GM21737 (cell line): ENCODE data around the gene BMP6.

ENCODE experiments used
- ATAC-seq: cut with Tn5 transposase; IDR thresholded peaks from one replicate; pipeline ENCODE4 v1.9.1; 2021; ENCODE audit warnings: mild to moderate bottlenecking, moderate library complexity; ENCODE audit not compliant: unreplicated experiment

BMP6 gene

GRCh38 chr6:7821426-7821825 lies 95.5 kb downstream of the BMP6 start:
- ATAC-seq, result no peak

GRCh38 chr6:7823552-7823951 lies 97.7 kb downstream of the BMP6 start:
- ATAC-seq, result no peak

DNA sequence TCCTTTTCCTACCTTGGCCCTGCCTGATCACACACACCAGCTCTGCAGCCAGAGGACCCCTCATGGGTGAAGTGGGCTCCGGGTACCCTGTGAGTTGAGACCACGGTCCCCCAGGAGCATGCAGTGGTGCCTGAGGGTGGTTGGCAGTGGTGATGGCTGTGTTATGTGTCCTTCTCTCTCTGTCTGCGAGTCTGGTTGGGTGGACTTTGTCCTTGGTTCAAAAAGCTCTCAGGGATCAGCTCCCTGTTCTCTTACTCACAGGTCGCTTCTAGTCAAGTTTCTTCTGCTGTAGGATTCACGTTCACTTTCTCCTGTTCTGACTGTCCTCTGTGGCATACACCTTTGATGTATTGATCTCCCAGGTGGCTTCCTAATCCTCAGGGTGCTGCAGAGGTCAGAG lies 100.1 kb downstream of the BMP6 start:
- ATAC-seq, result no peak

DNA sequence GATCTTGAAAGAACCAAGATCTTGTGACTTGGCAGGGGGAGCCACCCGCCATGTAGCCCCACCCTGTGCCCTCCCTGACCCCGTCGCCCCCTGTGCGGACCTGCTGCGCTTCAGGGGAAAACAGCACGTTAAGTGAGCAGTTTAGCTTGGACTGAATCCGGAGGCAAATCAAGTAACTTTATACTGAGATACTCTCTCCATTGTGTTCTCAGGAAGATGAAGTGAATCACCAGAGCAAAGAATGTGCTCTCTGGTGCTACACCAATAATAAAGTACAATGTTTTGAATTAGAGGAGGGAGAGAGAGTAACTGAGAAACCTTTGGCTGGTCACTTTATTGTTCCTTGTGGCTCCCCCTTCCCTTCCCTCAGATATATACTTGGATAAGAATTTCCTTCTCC lies 101.2 kb downstream of the BMP6 start:
- ATAC-seq, result no peak

DNA sequence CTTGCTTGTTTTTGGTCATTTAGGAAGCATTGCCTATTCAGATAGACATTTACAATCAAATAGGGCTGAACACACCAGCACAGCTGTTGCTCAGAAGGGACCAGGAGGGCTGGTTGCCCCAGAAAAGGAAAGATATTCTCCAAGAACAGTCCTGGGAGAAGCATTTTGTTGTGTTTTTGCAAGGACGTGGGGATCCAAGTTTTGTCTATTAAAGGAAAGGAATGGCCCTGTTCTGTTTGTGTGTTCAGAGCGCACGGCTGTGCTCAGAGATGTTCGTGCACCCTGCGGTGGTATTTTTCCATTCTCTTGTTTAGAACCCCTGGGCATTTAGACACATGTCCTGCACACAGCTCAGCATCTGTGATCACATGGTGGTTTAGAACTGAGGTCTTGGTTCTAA lies 102.2 kb downstream of the BMP6 start:
- ATAC-seq, result no peak

- no peak for ATAC-seq
Observed at GRCh38 chr6:7832904-7833750, 107.2 kb downstream of the BMP6 start.

GRCh38 chr6:7833751-7834070 lies 107.8 kb downstream of the BMP6 start:
- ATAC-seq, result no peak

DNA sequence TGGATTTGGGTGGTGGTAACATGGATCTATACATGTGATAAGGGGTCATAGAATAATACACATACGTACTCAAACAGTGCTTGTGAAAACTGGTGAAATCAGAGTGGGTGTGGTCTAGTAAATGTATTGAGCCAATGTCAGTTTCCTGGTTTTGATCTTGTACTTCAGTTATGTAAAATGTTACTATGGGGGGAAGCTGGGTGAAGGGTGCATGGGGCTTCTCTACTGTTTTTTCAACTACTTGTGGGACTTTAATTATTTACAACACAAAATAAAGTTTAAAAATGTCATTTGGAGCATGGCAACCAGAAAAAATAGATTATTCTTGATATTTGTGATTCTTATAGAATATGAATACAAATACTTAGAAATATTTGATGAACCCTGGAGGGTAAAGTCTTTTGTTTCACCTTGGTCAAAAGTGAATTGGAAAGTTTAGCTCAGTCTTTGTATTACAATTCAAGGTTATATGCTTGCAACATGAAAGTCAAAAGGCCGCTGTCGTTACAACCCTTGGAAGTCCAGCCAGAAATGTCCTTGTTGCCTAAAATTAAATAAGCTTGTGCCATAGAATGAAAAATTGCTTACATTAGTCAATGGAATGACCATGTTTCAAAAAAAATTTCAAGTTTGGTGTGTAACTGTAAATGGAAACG lies 110.6 kb downstream of the BMP6 start:
- ATAC-seq, result no peak

GRCh38 chr6:7841781-7842468 lies 116.0 kb downstream of the BMP6 start:
- no peak for ATAC-seq

DNA sequence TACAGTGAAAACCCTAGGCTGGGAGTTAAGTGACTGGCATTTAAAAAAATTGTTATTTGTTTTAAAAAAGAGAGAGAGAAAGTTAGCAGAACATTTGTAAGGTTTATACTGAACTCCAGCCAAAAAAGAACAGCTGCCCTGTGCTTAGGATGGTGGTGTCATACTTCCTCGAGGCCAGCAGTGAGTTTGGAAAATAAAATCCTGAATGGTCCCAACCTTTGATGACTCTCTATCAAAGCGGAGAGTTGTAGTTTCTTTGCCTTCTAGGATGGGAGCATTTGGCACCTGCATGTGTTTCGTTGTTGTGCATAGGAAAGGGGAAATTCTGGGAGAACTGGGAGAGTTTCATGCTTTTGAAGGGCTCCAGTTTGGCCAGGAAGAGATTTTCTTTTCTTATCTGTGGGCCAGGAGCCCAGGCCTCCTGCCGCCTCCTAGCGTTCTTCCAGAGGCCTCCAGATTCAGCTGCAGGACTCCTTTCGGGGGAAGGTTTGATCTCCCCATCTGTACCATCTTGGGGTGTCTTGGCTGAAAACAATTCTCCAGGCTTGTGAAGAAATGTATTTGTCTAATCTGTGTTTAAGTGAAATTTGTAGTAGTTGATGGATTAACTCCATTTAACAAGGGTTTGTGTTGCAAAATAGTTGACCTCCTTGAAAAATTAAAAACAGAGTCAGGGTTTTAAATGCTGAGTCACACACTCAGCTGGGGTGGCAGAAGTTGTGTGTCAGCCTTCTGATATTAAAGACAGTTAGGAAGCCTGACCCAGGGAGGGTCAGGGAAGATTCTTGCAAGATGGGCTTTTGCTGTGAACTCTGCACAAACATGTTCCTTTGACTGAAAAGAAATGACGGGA lies 121.3 kb downstream of the BMP6 start:
- ATAC-seq, result no peak

GRCh38 chr6:7848229-7848628 lies 122.3 kb downstream of the BMP6 start:
- no peak for ATAC-seq

DNA sequence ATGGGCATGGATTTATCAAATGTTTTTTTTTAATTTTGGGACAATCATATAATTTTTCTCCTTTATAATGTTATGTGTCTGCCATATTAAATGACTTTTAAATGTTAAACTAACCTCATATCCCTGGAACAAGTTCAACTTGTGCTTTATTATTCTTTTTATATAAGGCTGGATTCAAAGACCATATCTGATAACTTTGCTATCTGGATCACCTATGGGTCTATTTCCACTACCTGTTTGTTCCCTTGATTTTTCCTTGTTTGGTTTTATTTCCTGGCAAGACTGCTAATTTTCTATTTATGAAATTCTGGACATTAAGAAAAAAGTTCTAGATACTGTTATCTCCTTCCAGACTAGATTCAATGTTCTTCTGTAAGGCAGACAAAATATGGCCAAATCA lies 125.9 kb downstream of the BMP6 start:
- ATAC-seq, result no peak

DNA sequence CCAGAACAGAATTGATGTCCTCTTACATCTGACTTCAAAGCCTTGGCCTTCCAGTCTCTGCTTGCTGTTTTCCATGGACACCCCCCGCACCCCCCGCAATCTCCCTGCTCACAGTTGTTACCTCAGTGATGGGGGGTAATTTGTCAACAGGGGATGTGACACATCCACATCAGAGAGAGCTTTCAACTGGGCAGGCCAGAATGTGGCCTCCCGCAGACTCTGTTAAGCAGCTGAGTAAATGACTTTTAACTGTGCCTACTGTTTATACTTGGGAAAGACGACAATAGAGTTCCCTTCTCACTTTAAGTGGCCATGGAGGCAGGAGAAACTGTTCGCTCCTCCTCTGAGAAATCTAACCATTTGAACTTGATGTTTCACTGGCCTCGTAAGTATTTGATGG lies 133.7 kb downstream of the BMP6 start:
- no peak for ATAC-seq

GRCh38 chr6:7865781-7866180 lies 139.9 kb downstream of the BMP6 start:
- ATAC-seq, result no peak

- no peak for ATAC-seq
Observed at GRCh38 chr6:7866526-7866925, 140.6 kb downstream of the BMP6 start.

DNA sequence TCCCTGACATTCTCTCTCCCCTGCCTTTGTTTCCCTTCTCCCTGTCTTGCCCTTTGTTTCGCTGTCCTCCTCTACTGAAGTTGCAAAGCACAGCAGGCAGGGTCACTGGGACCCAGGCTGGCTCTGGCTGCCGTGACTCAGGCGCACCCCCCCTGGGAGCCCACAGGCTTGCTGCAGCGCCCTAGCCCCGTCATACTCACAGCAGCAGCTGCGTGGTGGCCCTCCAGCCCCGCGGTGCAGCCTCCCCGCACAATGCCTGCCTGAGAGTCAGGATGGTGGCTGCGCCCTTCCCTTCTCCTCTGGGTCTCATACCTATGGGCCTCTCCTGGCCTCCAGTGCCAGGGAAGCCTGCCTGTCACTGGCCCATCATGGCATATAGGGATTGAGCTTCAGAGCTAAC lies 143.0 kb downstream of the BMP6 start:
- no peak for ATAC-seq

DNA sequence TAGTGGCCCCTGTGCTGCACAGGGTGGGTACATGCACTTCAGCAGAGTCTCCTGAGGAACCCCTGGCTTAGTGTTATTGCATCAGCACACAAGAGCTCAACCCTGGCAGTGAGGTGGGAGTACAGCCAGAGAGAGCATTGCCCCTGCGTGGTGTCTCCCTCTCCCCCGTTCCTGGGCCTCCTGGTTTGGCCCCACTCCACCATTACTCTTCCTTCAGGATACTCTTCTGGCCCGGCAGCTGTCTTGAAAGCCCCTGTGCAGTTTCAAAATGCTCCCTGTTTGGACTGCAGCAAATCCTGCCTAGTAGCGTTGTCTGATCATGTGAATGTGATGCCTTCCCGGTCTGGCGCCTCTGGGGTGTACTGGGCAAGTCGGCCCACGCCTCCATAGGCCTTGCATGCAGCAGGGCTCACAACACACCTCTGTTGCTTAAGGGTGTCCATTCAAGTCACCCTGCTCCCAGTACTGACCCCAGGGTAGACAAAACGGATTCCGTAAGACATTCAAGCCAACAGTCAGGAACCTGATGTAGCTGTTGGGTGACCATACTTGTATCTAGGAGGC lies 152.6 kb downstream of the BMP6 start:
- ATAC-seq, result no peak

GRCh38 chr6:7879043-7879442 lies 153.1 kb downstream of the BMP6 start:
- ATAC-seq, result no peak

DNA sequence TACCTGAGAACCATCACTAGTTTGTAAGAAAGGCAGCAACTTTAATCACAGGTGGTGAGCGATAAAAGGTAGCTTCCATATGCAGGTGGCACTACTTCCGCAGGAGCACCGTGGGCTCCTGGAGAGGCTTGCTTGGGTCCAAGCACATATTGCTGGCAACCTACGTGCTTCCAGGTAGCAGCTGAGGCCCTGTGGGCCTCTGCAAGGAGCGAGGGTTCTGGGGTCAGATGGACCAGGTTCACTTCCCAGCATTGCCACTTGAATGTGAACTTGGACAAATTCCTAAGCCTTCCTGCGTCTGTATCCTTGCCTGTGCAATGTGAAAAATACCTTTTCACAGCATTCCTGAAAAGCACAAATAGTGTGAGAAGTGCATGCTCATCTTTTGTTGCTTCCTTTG lies 153.7 kb downstream of the BMP6 start:
- no peak for ATAC-seq

- no peak for ATAC-seq
Observed at GRCh38 chr6:7879980-7880717, 154.2 kb downstream of the BMP6 start.
